NCI-H128 (cell line): Measurements from ENCODE around the gene AJM1.
A peak's percentile ranks its signal among the peaks of the same experiment; 100 is the strongest.
"Not testable (repeated sequence)": the region's sequence is repeated elsewhere in the genome, so short reads cannot be mapped to it uniquely, and the experiment has no call there.

ENCODE experiments used
- DNase-seq: peaks from one replicate; lab custom pipeline; 2025; ENCODE audit not compliant: unreplicated experiment; lab: John Stamatoyannopoulos, UW

The AJM1 gene

DNA sequence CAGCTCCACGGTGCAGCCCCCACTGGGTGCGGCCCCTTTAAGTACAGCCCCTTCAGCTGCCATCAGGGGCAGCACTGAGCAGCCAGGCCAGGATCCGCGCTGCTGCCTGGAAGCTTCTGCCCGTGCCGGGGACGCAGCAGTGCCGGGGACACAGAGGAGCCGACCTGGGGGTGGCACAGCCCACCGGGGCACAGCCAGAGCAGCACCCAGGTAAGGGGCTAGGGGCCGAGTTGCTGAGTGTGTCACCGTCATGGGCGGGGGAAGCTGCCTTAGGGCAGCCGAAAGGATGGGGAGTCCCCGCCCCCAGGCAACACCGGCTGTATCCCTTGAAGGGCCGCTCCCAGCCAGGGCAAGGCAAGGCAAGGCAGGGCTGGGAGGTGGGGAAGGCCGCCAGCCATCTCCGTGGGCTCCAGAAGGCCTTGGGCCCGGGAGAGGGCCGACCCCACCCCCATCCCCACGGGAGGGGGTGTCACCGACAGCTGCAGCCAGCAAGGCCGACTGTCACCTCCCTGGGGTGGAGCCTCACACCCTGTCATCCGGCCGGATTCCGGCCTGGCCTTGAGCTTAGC lies at the start of gene AJM1:
AJM1 (plus strand) TSS at position 99 of the 569 bp plus-strand sequence. CDS start 1,937 bp downstream, outside the sequence.
- peak; percentile 62 for DNase-seq

GRCh38 chr9:136793086-136793946 lies 49.0 kb upstream of the AJM1 start:
- no peak for DNase-seq

- no peak for DNase-seq
Observed at GRCh38 chr9:136794281-136794999, 47.8 kb upstream of the AJM1 start.

DNA sequence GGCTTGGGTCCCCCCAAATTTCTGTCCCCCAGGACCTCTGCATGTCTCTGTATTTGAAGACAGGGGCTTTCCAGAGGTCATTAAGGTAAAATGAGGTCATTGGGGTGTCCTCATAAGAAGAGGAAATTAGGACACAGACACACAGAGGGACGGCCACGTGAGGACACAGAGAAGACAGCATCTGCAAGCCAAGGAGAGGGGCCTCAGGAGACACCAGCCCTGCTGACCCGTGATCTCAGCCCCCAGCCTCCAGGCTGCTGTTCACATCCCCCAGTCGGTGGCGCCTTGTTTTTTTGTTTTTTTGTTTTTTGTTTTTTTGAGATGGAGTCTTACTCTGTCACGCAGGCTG lies 47.3 kb upstream of the AJM1 start:
- DNase-seq: no peak

GRCh38 chr9:136796238-136796774 lies 46.0 kb upstream of the AJM1 start, which contains the start of gene CCDC183:
CCDC183 (plus strand) TSS chr9:136796338; CDS start chr9:136796398, 60 bp downstream.
- no peak for DNase-seq

- not testable (repeated sequence) for DNase-seq
Observed at GRCh38 chr9:136796775-136797347, 45.4 kb upstream of the AJM1 start.

- DNase-seq: no peak
Observed at GRCh38 chr9:136798708-136799078, 43.6 kb upstream of the AJM1 start.

- no peak for DNase-seq
Observed at GRCh38 chr9:136799079-136799853, 43.0 kb upstream of the AJM1 start.

GRCh38 chr9:136799854-136800657 lies 42.2 kb upstream of the AJM1 start:
- peak; percentile 77 for DNase-seq

DNA sequence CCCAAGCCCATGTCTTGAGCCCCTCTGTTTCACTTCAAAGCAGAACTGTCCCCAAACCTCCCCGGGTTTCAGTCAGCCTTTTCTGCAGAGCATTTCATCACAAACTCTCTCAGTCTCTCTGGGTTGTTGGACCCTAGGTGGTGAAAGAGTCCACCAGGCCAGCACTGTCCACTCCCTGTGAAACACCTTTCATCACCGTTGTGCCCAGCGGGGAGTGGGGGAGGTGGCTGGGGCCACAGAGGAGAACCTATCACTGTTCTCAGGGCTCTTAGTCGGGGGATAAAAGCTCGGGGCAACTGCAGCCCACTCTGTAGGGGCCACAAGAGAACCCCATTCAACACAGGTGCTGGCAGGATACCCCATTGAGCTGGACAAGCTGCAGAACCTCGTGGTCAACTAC lies 40.0 kb upstream of the AJM1 start:
- DNase-seq: no peak

GRCh38 chr9:136803009-136803550 lies 39.2 kb upstream of the AJM1 start:
- not testable (repeated sequence) for DNase-seq

- DNase-seq: no peak
Observed at GRCh38 chr9:136803551-136804508, 38.4 kb upstream of the AJM1 start.

- DNase-seq: no peak
Observed at GRCh38 chr9:136804509-136805206, 37.6 kb upstream of the AJM1 start.

DNA sequence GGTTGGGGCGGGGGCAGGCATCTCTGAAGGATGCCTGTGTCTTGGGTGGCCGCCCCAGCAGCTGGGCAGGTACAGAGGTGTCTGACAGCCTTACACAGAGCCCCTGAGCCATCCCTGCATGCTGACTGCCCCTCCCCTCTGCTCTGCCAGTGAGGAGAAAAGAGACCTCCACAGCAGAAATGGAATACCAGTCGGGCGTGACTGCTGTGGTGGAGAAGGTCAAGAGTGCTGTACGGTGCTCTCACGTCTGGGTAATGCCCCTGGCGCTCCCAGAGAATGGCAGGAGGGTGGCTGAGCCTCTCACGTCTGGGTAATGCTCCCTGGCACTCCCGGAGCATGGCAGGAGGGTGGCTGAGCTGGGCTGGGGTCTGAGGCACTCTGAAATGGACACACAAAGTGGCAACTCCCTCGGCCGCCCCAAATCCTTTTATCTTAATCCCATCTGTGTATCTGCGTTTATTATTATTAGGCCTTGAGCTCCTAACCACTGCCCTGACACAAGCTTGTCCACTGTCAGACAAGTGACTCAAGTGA lies 37.0 kb upstream of the AJM1 start:
- no peak for DNase-seq

DNA sequence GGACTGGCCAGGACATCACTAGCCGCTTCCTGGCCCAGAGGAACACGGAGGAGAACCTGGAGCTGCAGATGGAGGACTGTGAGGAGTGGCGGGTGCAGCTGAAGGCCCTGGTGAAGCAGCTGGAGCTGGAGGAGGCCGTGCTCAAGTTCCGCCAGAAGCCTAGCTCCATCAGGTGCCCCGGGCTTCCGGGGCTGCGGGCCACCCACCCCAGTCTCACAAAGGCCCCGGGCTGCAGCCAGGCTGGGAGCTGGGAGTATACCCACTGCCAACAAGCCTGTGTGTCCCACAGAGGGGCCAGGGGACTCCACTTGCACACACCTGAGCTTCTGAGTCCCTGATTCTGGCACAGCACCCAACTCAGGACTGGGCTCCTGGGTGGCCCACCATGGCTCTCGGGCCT lies 36.2 kb upstream of the AJM1 start:
- DNase-seq: no peak

DNA sequence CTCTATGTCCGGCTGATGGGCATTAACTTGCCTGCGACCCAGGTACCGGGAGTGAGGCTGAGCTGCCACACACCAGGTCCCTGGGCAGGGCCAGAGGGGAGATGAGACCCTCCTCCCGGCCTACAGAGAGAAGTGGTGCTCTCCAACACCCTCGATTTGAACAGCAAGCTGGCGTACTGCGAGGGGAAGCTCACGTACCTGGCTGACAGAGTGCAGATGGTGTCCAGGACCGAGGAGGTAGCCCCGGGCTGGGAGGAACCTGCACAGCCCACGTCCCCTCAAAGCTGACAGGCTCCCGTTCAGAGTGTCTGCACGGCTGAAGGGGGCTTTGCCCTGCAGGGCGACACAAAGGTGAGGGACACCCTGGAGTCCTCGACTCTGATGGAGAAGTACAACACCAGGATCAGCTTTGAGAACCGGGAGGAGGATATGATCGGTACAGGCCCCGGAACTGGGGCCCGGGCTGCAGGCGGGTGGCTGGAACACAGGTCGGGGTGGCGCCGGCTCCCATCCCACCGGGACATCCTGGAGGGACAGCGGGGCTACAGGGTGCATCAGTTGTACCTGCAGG lies 35.6 kb upstream of the AJM1 start:
- no peak for DNase-seq
